GM12878 (cell line): Measurements from ENCODE around the gene ABCA7. TPM values are rescaled to one million over a fixed set of nuclear protein-coding genes. Genes with fewer than 3 reads are reported as not detected.
A peak's percentile ranks its signal among the peaks of the same experiment; 100 is the strongest.

ENCODE experiments used
- ATAC-seq: fragments of 200-7000 bp; cut with Tn5 transposase; 3 replicates; pipeline ENCODE4 v1.9.1; 2020; ENCODE audit warnings: mild to moderate bottlenecking, moderate library complexity
- BruUV-seq: library from RNA; stranded (reverse); fragments of 400-500 nt; replicated peaks from 2 replicates; lab custom pipeline; 2021; lab: Mats Ljungman, UMichigan
- CTCF ChIA-PET: fragments of 300-600 bp; sonication (Branson Sonifier 250); formaldehyde crosslinking; extraction: SDS; loops from one replicate; lab custom pipeline; 2021; ENCODE audit warnings: inconsistent platforms; lab: Yijun Ruan, JAX
- POLR2A ChIA-PET: fragments of 350-600 bp; formaldehyde crosslinking; extraction: SDS; loops from one replicate; lab custom pipeline; 2021; ENCODE audit warnings: inconsistent platforms; lab: Charles Lee
- RAD21 ChIA-PET: fragments of 300-600 bp; sonication (Branson Sonifier 250); formaldehyde crosslinking; loops from one replicate; lab custom pipeline; 2023; ENCODE audit warnings: antibody characterized with exemption; ENCODE audit not compliant: unreplicated experiment; lab: Charles Lee
- SMC1A ChIA-PET: fragments of 300-600 bp; sonication (Branson Sonifier 250); formaldehyde crosslinking; loops from one replicate; lab custom pipeline; 2023; ENCODE audit not compliant: unreplicated experiment, uncharacterized antibody; lab: Charles Lee
- DNase-seq: peaks from one replicate; pipeline ENCODE4 v3.0.0-alpha.2; 2011; ENCODE audit warnings: low read depth, low spot score
- FAIRE-seq: peaks from 3 replicates; lab custom pipeline; 2011; peaks lifted over from hg19 to GRCh38; lab: Jason Lieb, UNC
- H2AFZ ChIP-seq: 2 replicates; pipeline ENCODE4 v1.6.0; 2011; ENCODE audit warnings: low read depth, low read length, control low read depth; ENCODE audit not compliant: control insufficient read depth
- H3K27ac ChIP-seq: 2 replicates; pipeline ENCODE4 v1.5.1; 2011; ENCODE audit warnings: control low read depth; ENCODE audit not compliant: control insufficient read depth, insufficient read depth
- H3K27me3 ChIP-seq, 2 experiments: replicated peaks in 1 of 2; 2 replicates each; pipeline versions ENCODE4 v1.6.0 to v1.6.1; 2011; ENCODE audit warnings: low read length in 1 of 2; ENCODE audit not compliant: control insufficient read depth in 2 of 2, insufficient read depth in 2 of 2
- H3K36me3 ChIP-seq, 2 experiments: 2 replicates each; pipeline ENCODE4 v1.5.1; 2011; ENCODE audit warnings: low read length in 1 of 2; ENCODE audit not compliant: control insufficient read depth in 2 of 2, insufficient read depth in 2 of 2
- H3K4me1 ChIP-seq: 2 replicates; pipeline ENCODE4 v1.6.1; 2011; ENCODE audit warnings: mild to moderate bottlenecking, low read length, moderate library complexity, mixed read lengths; ENCODE audit not compliant: control insufficient read depth, insufficient read depth
- H3K4me2 ChIP-seq: 2 replicates; pipeline ENCODE4 v1.6.0; 2011; ENCODE audit warnings: control low read depth; ENCODE audit not compliant: control insufficient read depth, insufficient read depth
- H3K4me3 ChIP-seq: fragments of 200-600 bp; sonication (generic); 2 replicates; pipeline ENCODE4 v1.5.1; 2016
- H3K79me2 ChIP-seq: 2 replicates; pipeline ENCODE4 v1.6.0; 2011; ENCODE audit warnings: low read length; ENCODE audit not compliant: control insufficient read depth, insufficient read depth
- H3K9ac ChIP-seq: 2 replicates; pipeline ENCODE4 v1.8.0; 2011; ENCODE audit warnings: low read length, control low read depth, mixed read lengths; ENCODE audit not compliant: control insufficient read depth, insufficient read depth
- H3K9me3 ChIP-seq: replicated peaks from 3 replicates; pipeline ENCODE4 v1.5.1; 2011; ENCODE audit warnings: mild to moderate bottlenecking, low read length; ENCODE audit not compliant: control insufficient read depth, insufficient read depth
- H4K20me1 ChIP-seq: 2 replicates; pipeline ENCODE4 v1.6.0; 2011; ENCODE audit not compliant: control insufficient read depth, insufficient read depth
- ASH2L ChIP-seq: fragments of 300-600, 200-600 bp; sonication (generic); IDR thresholded peaks from 2 replicates; pipeline ENCODE4 v1.6.1; 2017; ENCODE audit warnings: low read depth, mild to moderate bottlenecking, borderline replicate concordance
- CHD4 ChIP-seq: fragments of 200-600 bp; sonication (generic); IDR thresholded peaks from 2 replicates; pipeline ENCODE4 v1.6.1; 2016; ENCODE audit warnings: mild to moderate bottlenecking
- CREB1 ChIP-seq: IDR thresholded peaks from 2 replicates; pipeline ENCODE4 v1.6.1; 2012; ENCODE audit warnings: low read depth, mild to moderate bottlenecking, inconsistent platforms
- IRF4 ChIP-seq: IDR thresholded peaks from 2 replicates; pipeline ENCODE4 v1.6.1; 2011; ENCODE audit warnings: low read depth, low read length
- NFIC ChIP-seq: IDR thresholded peaks from 2 replicates; pipeline ENCODE4 v1.6.1; 2012; ENCODE audit warnings: low read depth, mild to moderate bottlenecking, inconsistent platforms, low read length, moderate library complexity
- POLR2AphosphoS2 ChIP-seq: IDR thresholded peaks from 2 replicates; pipeline ENCODE4 v1.6.1; 2011; ENCODE audit warnings: low read depth, mild to moderate bottlenecking, low read length, improper control_type of control experiment, moderate library complexity
- SMAD5 ChIP-seq: IDR thresholded peaks from 2 replicates; pipeline ENCODE4 v1.6.1; 2016; ENCODE audit warnings: antibody characterized with exemption, low read depth
- TARDBP ChIP-seq: IDR thresholded peaks from 2 replicates; pipeline ENCODE4 v1.6.1; 2016; ENCODE audit warnings: borderline replicate concordance
- YY1 ChIP-seq: IDR thresholded peaks from 2 replicates; pipeline ENCODE4 v1.6.1; 2011; ENCODE audit warnings: low read depth, mild to moderate bottlenecking, low read length
- WGBS: methylation state at CpG from one replicate; pipeline ENCODE4 v1.1.6; 2016; ENCODE audit warnings: low lambda C conversion rate; ENCODE audit not compliant: insufficient replicate concordance, insufficient coverage; ENCODE audit errors: missing lambda C conversion rate; 5-methylcytosine and 5-hydroxymethylcytosine counted together
- in situ Hi-C: fragments of 300-500 bp; cut with MboI; formaldehyde crosslinking; loops from 9 replicates; pipeline ENCODE4 v1.14.3; 2018; ENCODE audit warnings: mixed read lengths
- intact Hi-C: fragments of 100-400 bp; cut with micrococcal nuclease; formaldehyde crosslinking; loops from one replicate; pipeline ENCODE4 v1.14.2; 2022; ENCODE audit not compliant: unreplicated experiment
- polyA plus RNA-seq, 11 experiments: library from polyadenylated mRNA; depleted of rRNA in 4 of 11; unstranded in 6 of 11; stranded (reverse) in 5 of 11; fragments of >200 nt; fragmentation: Nextera tagmentation in 4 of 11; fragmentation: Illumina TruSeq in 1 of 11; extraction: Ambion mirVana in 4 of 11; extraction: Trizol in 1 of 11; gene quantifications; 1 replicate in 1 of 11; 2 replicates in 10 of 11; pipeline versions ENCODE4 v1.2.1 to v1.2.3, GENCODE V29; 2011 to 2016; ENCODE audit warnings: inconsistent platforms in 2 of 11, missing spikeins in 2 of 11, low read depth in 1 of 11
- total RNA-seq, 4 experiments: library from RNA; depleted of rRNA in 3 of 4; stranded (reverse); fragments of >200 nt in 3 of 4; fragmentation: Illumina TruSeq in 1 of 4; extraction: Trizol in 1 of 4; gene quantifications; 2 replicates each; pipeline versions ENCODE4 v1.2.1 to v1.2.3, GENCODE V29; 2013 to 2021
- TF ChIP-seq, protein P1 (sequence below): IDR thresholded peaks from 2 replicates; pipeline ENCODE4 v1.6.1; 2011; ENCODE audit warnings: low read depth, low read length, improper control_type of control experiment, borderline replicate concordance
- TF ChIP-seq, protein P2 (sequence below): fragments of 450-650 bp; IDR thresholded peaks from 2 replicates; pipeline ENCODE4 v1.6.1; 2017; ENCODE audit warnings: mild to moderate bottlenecking, low read depth, inconsistent platforms; ENCODE audit not compliant: poor library complexity, severe bottlenecking
- TF ChIP-seq, protein P3 (sequence below): fragments of 450-650 bp; IDR thresholded peaks from 2 replicates; pipeline ENCODE4 v1.6.1; 2018; ENCODE audit warnings: borderline replicate concordance, mild to moderate bottlenecking; ENCODE audit not compliant: partially characterized antibody

The ABCA7 gene
- total and polyA plus RNA-seq, 10 of the 15 experiments (the other 5 are each of a cell fraction or from before 2014, with no cell fraction given): 1.0 to 49.5 (median 14.8) TPM

DNA sequence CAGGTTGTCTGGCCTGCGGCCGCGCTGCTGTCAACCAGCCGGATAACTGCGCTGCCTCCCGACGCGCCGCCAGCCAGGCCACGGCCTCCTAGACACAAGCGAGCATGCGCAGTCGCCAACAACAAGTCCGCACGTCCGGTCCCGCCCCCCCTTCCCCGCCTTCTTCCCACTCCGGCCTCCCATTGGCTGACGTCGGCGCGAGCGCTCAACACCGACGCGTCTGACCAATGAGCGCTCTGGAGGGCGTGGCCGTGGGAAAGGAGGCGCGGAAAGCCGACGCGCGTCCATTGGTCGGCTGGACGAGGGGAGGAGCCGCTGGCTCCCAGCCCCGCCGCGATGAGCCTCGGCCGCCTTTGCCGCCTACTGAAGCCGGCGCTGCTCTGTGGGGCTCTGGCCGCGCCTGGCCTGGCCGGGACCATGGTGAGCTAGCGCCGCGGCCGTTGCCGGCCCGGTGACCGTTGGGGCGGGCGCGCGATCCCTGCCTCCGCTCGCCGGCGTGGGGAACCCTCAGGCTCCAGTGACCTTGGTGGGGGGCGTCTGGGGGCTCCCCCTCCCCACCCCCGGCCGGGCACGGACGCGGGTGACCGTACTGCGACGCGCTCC lies 63.9 kb downstream of the ABCA7 start, which contains the start of gene GPX4:
TSS of gene GPX4 (plus strand) at position 287 of the 603 bp plus-strand sequence. CDS start at position 337, 50 bp downstream.
- BruUV-seq: no TSS peak
- peaks cover 0 to 7% of the 10 kb centered on the region in 2 experiments; a peak in 2 of 4 replicates for H3K36me3 ChIP-seq
- RAD21 ChIA-PET: interaction anchor here (0.9 to 1.8 kb wide), 6 partner anchors 23 to 156 kb away, joined by 3 to 9 read pairs (median 3); partner anchors contain the start of gene ARHGAP45
- SMC1A ChIA-PET: interaction anchor here (0.7 to 2.0 kb wide), 5 partner anchors 22 to 89 kb away, joined by 3 to 12 read pairs (median 4); partner anchors contain the start of gene ARHGAP45
- no peaks in the 10 kb centered on the region; the same call in 1 of the 2 replicates for H4K20me1 ChIP-seq
- intact Hi-C loops: loop anchor here (2.0 to 5.0 kb wide), 5 partner anchors 27 to 138 kb away; partner anchors contain the start of genes ATP5F1D, RNU6-2 and TMEM259
- no peak within 1 kb of the TSS for H2AFZ ChIP-seq
- peaks cover 38% of the 10 kb centered on the region for H3K4me1 ChIP-seq
- WGBS: 2% methylated on average over 35 of the region's 75 CpGs
- POLR2A ChIA-PET: interaction anchor here (0.8 to 4.0 kb wide), 10 partner anchors 10 to 82 kb away, joined by 3 to 45 read pairs (median 5); partner anchors contain the start of genes ARHGAP45 and CNN2
- peak within 1 kb of the TSS; percentile 86 for H3K4me2 ChIP-seq
- FAIRE-seq: peak; percentile 99
- H3K27ac ChIP-seq: peak within 1 kb of the TSS; percentile 90
- H3K27me3 ChIP-seq: no peaks in the 10 kb centered on the region
- in situ Hi-C loops: no loop called here
- H3K9ac ChIP-seq: peak within 1 kb of the TSS; percentile 74
- no peaks in the 10 kb centered on the region; the same call in 2 of the 3 replicates for H3K9me3 ChIP-seq
- DNase-seq: peak; percentile 96
- CTCF ChIA-PET: interaction anchor here (0.7 to 1.5 kb wide), 3 partner anchors 10 to 121 kb away, joined by 3 to 6 read pairs (median 3); no protein-coding TSS in a partner anchor
- H3K79me2 ChIP-seq: peaks cover 9% of the 10 kb centered on the region
- peak within 1 kb of the TSS; percentile 91 for H3K4me3 ChIP-seq
- ATAC-seq: peak; percentile 80
- peak; percentile 97 for TF ChIP-seq POLR2AphosphoS2
- TF ChIP-seq TARDBP: no peak
- no peak for TF ChIP-seq IRF4
- TF ChIP-seq, protein P1, sequence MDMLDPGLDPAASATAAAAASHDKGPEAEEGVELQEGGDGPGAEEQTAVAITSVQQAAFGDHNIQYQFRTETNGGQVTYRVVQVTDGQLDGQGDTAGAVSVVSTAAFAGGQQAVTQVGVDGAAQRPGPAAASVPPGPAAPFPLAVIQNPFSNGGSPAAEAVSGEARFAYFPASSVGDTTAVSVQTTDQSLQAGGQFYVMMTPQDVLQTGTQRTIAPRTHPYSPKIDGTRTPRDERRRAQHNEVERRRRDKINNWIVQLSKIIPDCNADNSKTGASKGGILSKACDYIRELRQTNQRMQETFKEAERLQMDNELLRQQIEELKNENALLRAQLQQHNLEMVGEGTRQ: no peak
- TF ChIP-seq, protein P2, sequence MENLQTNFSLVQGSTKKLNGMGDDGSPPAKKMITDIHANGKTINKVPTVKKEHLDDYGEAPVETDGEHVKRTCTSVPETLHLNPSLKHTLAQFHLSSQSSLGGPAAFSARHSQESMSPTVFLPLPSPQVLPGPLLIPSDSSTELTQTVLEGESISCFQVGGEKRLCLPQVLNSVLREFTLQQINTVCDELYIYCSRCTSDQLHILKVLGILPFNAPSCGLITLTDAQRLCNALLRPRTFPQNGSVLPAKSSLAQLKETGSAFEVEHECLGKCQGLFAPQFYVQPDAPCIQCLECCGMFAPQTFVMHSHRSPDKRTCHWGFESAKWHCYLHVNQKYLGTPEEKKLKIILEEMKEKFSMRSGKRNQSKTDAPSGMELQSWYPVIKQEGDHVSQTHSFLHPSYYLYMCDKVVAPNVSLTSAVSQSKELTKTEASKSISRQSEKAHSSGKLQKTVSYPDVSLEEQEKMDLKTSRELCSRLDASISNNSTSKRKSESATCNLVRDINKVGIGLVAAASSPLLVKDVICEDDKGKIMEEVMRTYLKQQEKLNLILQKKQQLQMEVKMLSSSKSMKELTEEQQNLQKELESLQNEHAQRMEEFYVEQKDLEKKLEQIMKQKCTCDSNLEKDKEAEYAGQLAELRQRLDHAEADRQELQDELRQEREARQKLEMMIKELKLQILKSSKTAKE: no peak
- peak; percentile 75; the same call in 1 of the 2 replicates for TF ChIP-seq CREB1
- TF ChIP-seq ASH2L: no peak
- peak; percentile 71 for TF ChIP-seq YY1
- no peak for TF ChIP-seq NFIC
- TF ChIP-seq, protein P3, sequence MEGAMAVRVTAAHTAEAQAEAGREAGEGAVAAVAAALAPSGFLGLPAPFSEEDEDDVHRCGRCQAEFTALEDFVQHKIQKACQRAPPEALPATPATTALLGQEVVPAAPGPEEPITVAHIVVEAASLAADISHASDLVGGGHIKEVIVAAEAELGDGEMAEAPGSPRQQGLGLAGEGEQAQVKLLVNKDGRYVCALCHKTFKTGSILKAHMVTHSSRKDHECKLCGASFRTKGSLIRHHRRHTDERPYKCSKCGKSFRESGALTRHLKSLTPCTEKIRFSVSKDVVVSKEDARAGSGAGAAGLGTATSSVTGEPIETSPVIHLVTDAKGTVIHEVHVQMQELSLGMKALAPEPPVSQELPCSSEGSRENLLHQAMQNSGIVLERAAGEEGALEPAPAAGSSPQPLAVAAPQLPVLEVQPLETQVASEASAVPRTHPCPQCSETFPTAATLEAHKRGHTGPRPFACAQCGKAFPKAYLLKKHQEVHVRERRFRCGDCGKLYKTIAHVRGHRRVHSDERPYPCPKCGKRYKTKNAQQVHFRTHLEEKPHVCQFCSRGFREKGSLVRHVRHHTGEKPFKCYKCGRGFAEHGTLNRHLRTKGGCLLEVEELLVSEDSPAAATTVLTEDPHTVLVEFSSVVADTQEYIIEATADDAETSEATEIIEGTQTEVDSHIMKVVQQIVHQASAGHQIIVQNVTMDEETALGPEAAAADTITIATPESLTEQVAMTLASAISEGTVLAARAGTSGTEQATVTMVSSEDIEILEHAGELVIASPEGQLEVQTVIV: no peak
- peak; percentile 85 for TF ChIP-seq SMAD5
- no peak for TF ChIP-seq CHD4
